H7 (cell line): Measurements from ENCODE around the gene FAM131B. TPM values are rescaled to one million over a fixed set of nuclear protein-coding genes. Genes with fewer than 3 reads are reported as not detected.

ENCODE experiments used
- DNase-seq: peaks from one replicate; pipeline ENCODE4 v3.0.0; 2012
- H3K27me3 ChIP-seq: 2 replicates; pipeline ENCODE4 v1.6.0; 2011; ENCODE audit warnings: mild to moderate bottlenecking, low read length; ENCODE audit not compliant: control insufficient read depth, insufficient read depth
- H3K36me3 ChIP-seq: replicated peaks from 2 replicates; pipeline ENCODE4 v1.5.1; 2011; ENCODE audit warnings: low read length; ENCODE audit not compliant: control insufficient read depth, insufficient read depth
- H3K4me3 ChIP-seq: 2 replicates; pipeline ENCODE4 v1.5.1; 2011; ENCODE audit warnings: low read depth, mild to moderate bottlenecking, control low read depth, low read length, moderate library complexity; ENCODE audit not compliant: insufficient read depth
- total RNA-seq: library from RNA; depleted of rRNA; stranded (reverse); fragments of >200 nt; shearing (Covaris generic); gene quantifications from 2 replicates; pipeline ENCODE4 v1.2.3, GENCODE V29; 2014

The FAM131B gene
- total RNA-seq, 1 experiment from 2014 or later: 11.9 TPM

GRCh38 chr7:143381427-143382125 is 19.1 kb upstream of the FAM131B start:
- H3K36me3 ChIP-seq: peaks cover 28% of the 10 kb centered on the region
- peak; percentile 72 for DNase-seq
- no peaks in the 10 kb centered on the region for H3K27me3 ChIP-seq
- H3K4me3 ChIP-seq: peak overlapping the region; percentile 90

- Histone ChIP-seq H3K27me3 (no peaks in the 10 kb centered on the region), H3K4me3 (peak within 1 kb of the TSS; percentile 90), H3K36me3 (peaks cover 23% of the 10 kb centered on the region)
- peak; percentile 99 for DNase-seq
Measured at GRCh38 chr7:143380646-143381426, 18.3 kb upstream of the FAM131B start, which contains the start of gene ZYX. Gene ZYX (plus strand): TSS chr7:143381345. CDS start chr7:143381572, 227 bp downstream.

- Histone ChIP-seq H3K27me3 (no peaks in the 10 kb centered on the region), H3K36me3 (peaks cover 21% of the 10 kb centered on the region), H3K4me3 (peak overlapping the region; percentile 90)
- DNase-seq: peak; percentile 90
Measured at GRCh38 chr7:143380260-143380645, 17.7 kb upstream of the FAM131B start.

- no peaks in the 10 kb centered on the region for H3K27me3 ChIP-seq
- H3K36me3 ChIP-seq: peaks cover 17% of the 10 kb centered on the region
- no peak for DNase-seq
- peak overlapping the region; percentile 90 for H3K4me3 ChIP-seq
Measured at GRCh38 chr7:143379611-143380259, 17.2 kb upstream of the FAM131B start.

- Histone ChIP-seq H3K36me3 (no peaks in the 10 kb centered on the region), H3K27me3 (no peaks in the 10 kb centered on the region), H3K4me3 (no peak overlapping the region)
- DNase-seq: peak; percentile 27
Measured at GRCh38 chr7:143376396-143376795, 13.9 kb upstream of the FAM131B start.

GRCh38 chr7:143375298-143376034 is 13.0 kb upstream of the FAM131B start:
- Histone ChIP-seq H3K36me3 (no peaks in the 10 kb centered on the region), H3K27me3 (no peaks in the 10 kb centered on the region), H3K4me3 (no peak overlapping the region)
- no peak for DNase-seq

GRCh38 chr7:143374561-143374960 is 12.0 kb upstream of the FAM131B start:
- DNase-seq: no peak
- no peak overlapping the region for H3K4me3 ChIP-seq
- no peaks in the 10 kb centered on the region for H3K36me3 ChIP-seq
- H3K27me3 ChIP-seq: no peaks in the 10 kb centered on the region

- DNase-seq: peak; percentile 39
- H3K4me3 ChIP-seq: no peak overlapping the region
- no peaks in the 10 kb centered on the region for H3K36me3 ChIP-seq
- H3K27me3 ChIP-seq: no peaks in the 10 kb centered on the region
Measured at GRCh38 chr7:143373255-143373794, 10.8 kb upstream of the FAM131B start.

- Histone ChIP-seq H3K36me3 (no peaks in the 10 kb centered on the region), H3K4me3 (no peak overlapping the region), H3K27me3 (no peaks in the 10 kb centered on the region)
- DNase-seq: no peak
Measured at GRCh38 chr7:143372070-143372469, 9.6 kb upstream of the FAM131B start.

GRCh38 chr7:143369678-143370651 is 7.5 kb upstream of the FAM131B start:
- Histone ChIP-seq H3K4me3 (no peak overlapping the region), H3K27me3 (no peaks in the 10 kb centered on the region), H3K36me3 (no peaks in the 10 kb centered on the region)
- DNase-seq: peak; percentile 48

- no peak for DNase-seq
- Histone ChIP-seq H3K27me3 (peaks cover 8% of the 10 kb centered on the region), H3K4me3 (no peak overlapping the region), H3K36me3 (no peaks in the 10 kb centered on the region)
Measured at GRCh38 chr7:143368387-143368786, 5.9 kb upstream of the FAM131B start.

GRCh38 chr7:143367972-143368371 is 5.5 kb upstream of the FAM131B start:
- no peaks in the 10 kb centered on the region for H3K36me3 ChIP-seq
- DNase-seq: no peak
- no peak overlapping the region for H3K4me3 ChIP-seq
- peaks cover 12% of the 10 kb centered on the region for H3K27me3 ChIP-seq
